ENCODE measurements around the gene KCNJ18.
"Not testable (repeated sequence)": the region's sequence is repeated elsewhere in the genome, so short reads cannot be mapped to it uniquely, and the experiment has no call there.

The KCNJ18 gene

GRCh38 chr17:21702940-21703640 is 10.8 kb downstream of the KCNJ18 start:
- not testable (repeated sequence) for H3K4me2 ChIP-seq (ENCODE audit: low read length); H3K79me2 ChIP-seq; H3K4me1 ChIP-seq; H3K9ac ChIP-seq; H3K36me3 ChIP-seq (ENCODE audit: control insufficient read depth, insufficient read depth, low read length); H3K4me3 ChIP-seq (ENCODE audit: low read depth, low read length); H3K27me3 ChIP-seq (ENCODE audit: control insufficient read depth, insufficient read depth, low read length); H3K27ac ChIP-seq; H3K9me3 ChIP-seq (ENCODE audit: control insufficient read depth, low read length); H2AFZ ChIP-seq

- not testable (repeated sequence) for H3K36me3 ChIP-seq (ENCODE audit: control insufficient read depth, insufficient read depth, low read length); H3K4me1 ChIP-seq; H3K27me3 ChIP-seq (ENCODE audit: control insufficient read depth, insufficient read depth, low read length); H3K79me2 ChIP-seq; H3K9ac ChIP-seq; H3K27ac ChIP-seq; H3K4me2 ChIP-seq (ENCODE audit: low read length); H3K4me3 ChIP-seq (ENCODE audit: low read depth, low read length); H2AFZ ChIP-seq; H3K9me3 ChIP-seq (ENCODE audit: control insufficient read depth, low read length)
These were observed 11.9 kb downstream of the KCNJ18 start for GRCh38 chr17:21703891-21704872.

DNA sequence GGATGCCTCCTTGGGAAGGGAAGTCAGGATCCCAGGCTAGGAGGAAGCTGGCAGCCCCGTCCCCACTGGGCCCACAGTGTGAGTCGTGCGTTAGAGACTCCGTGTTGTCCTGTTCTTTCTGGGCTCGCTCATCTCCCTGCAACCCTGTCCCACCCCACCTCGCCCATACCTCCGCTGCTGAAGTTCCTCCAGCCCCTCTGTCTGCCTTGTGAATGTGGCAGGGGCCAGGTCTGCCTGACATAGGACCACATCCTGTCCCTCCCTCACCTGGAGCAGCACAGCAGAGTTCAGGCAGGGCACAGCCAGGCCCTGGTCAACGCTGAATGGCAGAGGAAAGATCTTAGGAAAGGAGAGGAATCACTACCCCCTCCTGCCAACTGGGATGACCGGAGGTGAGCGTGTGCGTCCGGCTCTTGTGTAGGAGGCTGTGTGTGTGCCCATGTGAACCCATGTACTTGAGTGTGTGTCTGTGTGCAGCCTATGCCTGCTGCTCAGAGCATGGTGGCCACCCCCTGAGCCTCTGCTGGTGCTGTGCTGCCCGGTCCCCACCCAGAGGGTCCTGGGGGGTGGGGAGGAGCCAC is 12.8 kb downstream of the KCNJ18 start:
- H3K27ac ChIP-seq, result no peak overlapping the region
- TF ChIP-seq, protein P1, sequence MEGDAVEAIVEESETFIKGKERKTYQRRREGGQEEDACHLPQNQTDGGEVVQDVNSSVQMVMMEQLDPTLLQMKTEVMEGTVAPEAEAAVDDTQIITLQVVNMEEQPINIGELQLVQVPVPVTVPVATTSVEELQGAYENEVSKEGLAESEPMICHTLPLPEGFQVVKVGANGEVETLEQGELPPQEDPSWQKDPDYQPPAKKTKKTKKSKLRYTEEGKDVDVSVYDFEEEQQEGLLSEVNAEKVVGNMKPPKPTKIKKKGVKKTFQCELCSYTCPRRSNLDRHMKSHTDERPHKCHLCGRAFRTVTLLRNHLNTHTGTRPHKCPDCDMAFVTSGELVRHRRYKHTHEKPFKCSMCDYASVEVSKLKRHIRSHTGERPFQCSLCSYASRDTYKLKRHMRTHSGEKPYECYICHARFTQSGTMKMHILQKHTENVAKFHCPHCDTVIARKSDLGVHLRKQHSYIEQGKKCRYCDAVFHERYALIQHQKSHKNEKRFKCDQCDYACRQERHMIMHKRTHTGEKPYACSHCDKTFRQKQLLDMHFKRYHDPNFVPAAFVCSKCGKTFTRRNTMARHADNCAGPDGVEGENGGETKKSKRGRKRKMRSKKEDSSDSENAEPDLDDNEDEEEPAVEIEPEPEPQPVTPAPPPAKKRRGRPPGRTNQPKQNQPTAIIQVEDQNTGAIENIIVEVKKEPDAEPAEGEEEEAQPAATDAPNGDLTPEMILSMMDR (IDR thresholded peaks at IDR 0.05), result no peak
- H3K36me3 ChIP-seq (ENCODE audit: control insufficient read depth, insufficient read depth, low read length), result no peaks in the 10 kb centered on the region
- H2AFZ ChIP-seq, result no peak overlapping the region
- no peak overlapping the region for H3K9ac ChIP-seq
- no peaks in the 10 kb centered on the region for H3K79me2 ChIP-seq
- H3K4me2 ChIP-seq (ENCODE audit: low read length), result no peak overlapping the region
- H3K27me3 ChIP-seq (ENCODE audit: control insufficient read depth, insufficient read depth, low read length), result no peaks in the 10 kb centered on the region
- H3K4me3 ChIP-seq (ENCODE audit: low read depth, low read length), result no peak overlapping the region
- no peaks in the 10 kb centered on the region for H3K4me1 ChIP-seq
- H3K9me3 ChIP-seq (ENCODE audit: control insufficient read depth, low read length), result no peaks in the 10 kb centered on the region

DNA sequence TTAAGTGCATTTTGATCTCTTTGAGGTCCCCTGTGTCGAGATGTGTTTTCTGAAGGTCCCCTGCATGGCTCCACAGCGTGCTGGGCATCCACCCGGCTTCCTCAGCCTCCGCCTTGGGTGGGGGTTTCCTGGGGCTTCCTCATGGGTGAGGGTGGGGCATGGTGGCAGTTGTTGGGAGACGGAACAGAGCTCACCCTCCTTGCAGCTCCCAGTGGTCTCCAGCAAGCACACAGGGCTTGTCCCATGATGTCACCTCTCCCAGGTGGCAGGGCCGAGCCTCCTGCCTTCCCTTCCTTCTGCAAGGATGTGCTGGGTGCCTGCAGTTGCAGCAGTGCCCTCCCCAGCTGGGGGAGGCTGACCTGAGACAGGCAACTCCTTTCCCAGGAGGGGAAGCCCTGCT is 13.4 kb downstream of the KCNJ18 start:
- H3K9me3 ChIP-seq (ENCODE audit: control insufficient read depth, low read length); H3K4me2 ChIP-seq (ENCODE audit: low read length); H3K4me3 ChIP-seq (ENCODE audit: low read depth, low read length); H3K9ac ChIP-seq; H3K4me1 ChIP-seq; H3K27me3 ChIP-seq (ENCODE audit: control insufficient read depth, insufficient read depth, low read length); H3K79me2 ChIP-seq; H3K27ac ChIP-seq; H2AFZ ChIP-seq; H3K36me3 ChIP-seq (ENCODE audit: control insufficient read depth, insufficient read depth, low read length): not testable (repeated sequence)

GRCh38 chr17:21706546-21706945 is 14.2 kb downstream of the KCNJ18 start:
- not testable (repeated sequence) for H3K4me1 ChIP-seq; H3K9ac ChIP-seq; H2AFZ ChIP-seq; H3K4me2 ChIP-seq (ENCODE audit: low read length); H3K27ac ChIP-seq; H3K27me3 ChIP-seq (ENCODE audit: control insufficient read depth, insufficient read depth, low read length); H3K79me2 ChIP-seq; H3K36me3 ChIP-seq (ENCODE audit: control insufficient read depth, insufficient read depth, low read length); H3K4me3 ChIP-seq (ENCODE audit: low read depth, low read length); H3K9me3 ChIP-seq (ENCODE audit: control insufficient read depth, low read length)

DNA sequence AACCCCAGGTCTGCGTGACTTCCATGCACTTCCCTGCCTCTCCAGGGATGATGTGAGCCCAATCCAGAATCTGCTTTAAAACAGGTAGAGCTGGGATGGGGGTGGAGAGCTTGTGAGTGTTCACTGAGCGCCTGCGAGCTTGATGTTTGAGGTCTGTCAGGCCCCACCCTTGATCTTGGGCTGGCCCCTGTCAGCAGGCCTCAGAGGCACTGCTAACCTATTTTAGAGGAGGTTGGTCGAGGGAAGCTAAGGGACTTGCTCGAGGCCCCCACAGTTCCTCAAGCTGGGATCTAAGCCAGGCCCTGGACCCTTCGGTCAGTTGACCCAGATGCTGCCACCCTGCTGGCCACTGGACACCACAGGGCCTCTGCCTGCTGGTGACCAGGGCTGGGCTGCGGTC is 14.8 kb downstream of the KCNJ18 start:
- H3K4me1 ChIP-seq; H3K9me3 ChIP-seq (ENCODE audit: control insufficient read depth, low read length); H2AFZ ChIP-seq; H3K9ac ChIP-seq; H3K27me3 ChIP-seq (ENCODE audit: control insufficient read depth, insufficient read depth, low read length); H3K79me2 ChIP-seq; H3K36me3 ChIP-seq (ENCODE audit: control insufficient read depth, insufficient read depth, low read length); H3K4me3 ChIP-seq (ENCODE audit: low read depth, low read length); H3K4me2 ChIP-seq (ENCODE audit: low read length); H3K27ac ChIP-seq: not testable (repeated sequence)

- not testable (repeated sequence) for H3K27ac ChIP-seq; H2AFZ ChIP-seq; H3K4me1 ChIP-seq; H3K27me3 ChIP-seq (ENCODE audit: control insufficient read depth, insufficient read depth, low read length); H3K4me3 ChIP-seq (ENCODE audit: low read depth, low read length); H3K4me2 ChIP-seq (ENCODE audit: low read length); H3K79me2 ChIP-seq; H3K9ac ChIP-seq; H3K9me3 ChIP-seq (ENCODE audit: control insufficient read depth, low read length); H3K36me3 ChIP-seq (ENCODE audit: control insufficient read depth, insufficient read depth, low read length)
These were observed 15.6 kb downstream of the KCNJ18 start for GRCh38 chr17:21707711-21708611.

- H3K4me3 ChIP-seq (ENCODE audit: low read depth, low read length); H3K4me1 ChIP-seq; H3K9ac ChIP-seq; H3K36me3 ChIP-seq (ENCODE audit: control insufficient read depth, insufficient read depth, low read length); H2AFZ ChIP-seq; H3K9me3 ChIP-seq (ENCODE audit: control insufficient read depth, low read length); H3K79me2 ChIP-seq; H3K27me3 ChIP-seq (ENCODE audit: control insufficient read depth, insufficient read depth, low read length); H3K4me2 ChIP-seq (ENCODE audit: low read length); H3K27ac ChIP-seq: not testable (repeated sequence)
These were observed 16.6 kb downstream of the KCNJ18 start for GRCh38 chr17:21708612-21709535.

GRCh38 chr17:21709994-21710393 is 17.7 kb downstream of the KCNJ18 start:
- H3K79me2 ChIP-seq; H2AFZ ChIP-seq; H3K4me2 ChIP-seq (ENCODE audit: low read length); H3K9me3 ChIP-seq (ENCODE audit: control insufficient read depth, low read length); H3K4me1 ChIP-seq; H3K9ac ChIP-seq; H3K4me3 ChIP-seq (ENCODE audit: low read depth, low read length); H3K27me3 ChIP-seq (ENCODE audit: control insufficient read depth, insufficient read depth, low read length); H3K27ac ChIP-seq; H3K36me3 ChIP-seq (ENCODE audit: control insufficient read depth, insufficient read depth, low read length): not testable (repeated sequence)
